Keratinocyte (primary cell): ENCODE results near the gene FNDC3B. TPM values are rescaled to one million over a fixed set of nuclear protein-coding genes. Genes with fewer than 3 reads are reported as not detected.

Experiments used
- DNase-seq: peaks from one replicate; pipeline ENCODE4 v3.0.0-alpha.2; 2011; ENCODE audit warnings: low read depth, missing footprints, low spot score
- FAIRE-seq: peaks from 2 replicates; lab custom pipeline; 2011; peaks lifted over from hg19 to GRCh38; lab: Jason Lieb, UNC
- H2AFZ ChIP-seq: 2 replicates; pipeline ENCODE4 v1.6.0; 2012; ENCODE audit warnings: low read length, control low read depth, inconsistent platforms; ENCODE audit not compliant: control insufficient read depth
- H3K27ac ChIP-seq: 2 replicates; pipeline ENCODE4 v1.5.1; 2011; ENCODE audit warnings: low read length; ENCODE audit not compliant: control insufficient read depth, insufficient read depth
- H3K27me3 ChIP-seq: 3 replicates; pipeline ENCODE4 v1.6.0; 2011; ENCODE audit warnings: low read length; ENCODE audit not compliant: control insufficient read depth, insufficient read depth; ENCODE audit errors: extremely low read depth
- H3K36me3 ChIP-seq, 2 experiments: 2 replicates in 1 of 2; 3 replicates in 1 of 2; pipeline ENCODE4 v1.5.1; 2011; ENCODE audit warnings: low read length in 2 of 2, mild to moderate bottlenecking in 1 of 2; ENCODE audit not compliant: control insufficient read depth in 2 of 2, insufficient read depth in 2 of 2; ENCODE audit errors: extremely low read depth in 1 of 2
- H3K4me1 ChIP-seq: 3 replicates; pipeline ENCODE4 v1.5.1; 2011; ENCODE audit warnings: low read length; ENCODE audit not compliant: control insufficient read depth, insufficient read depth; ENCODE audit errors: extremely low read depth
- H3K4me2 ChIP-seq: 3 replicates; pipeline ENCODE4 v1.6.0; 2011; ENCODE audit warnings: low read depth, low read length; ENCODE audit not compliant: control insufficient read depth, insufficient read depth; ENCODE audit errors: extremely low read depth
- H3K4me3 ChIP-seq, 3 experiments: fragments of 200-600 bp in 1 of 3; sonication (generic) in 1 of 3; 2 replicates in 2 of 3; 3 replicates in 1 of 3; pipeline ENCODE4 v1.5.1; 2011 to 2016; ENCODE audit warnings: low read length in 3 of 3, mild to moderate bottlenecking in 3 of 3, control low read depth in 2 of 3, inconsistent platforms in 1 of 3, low read depth in 1 of 3, mixed read lengths in 1 of 3, mixed run types in 1 of 3, moderate library complexity in 1 of 3; ENCODE audit not compliant: control insufficient read depth in 2 of 3, insufficient read depth in 2 of 3; ENCODE audit errors: extremely low read depth in 1 of 3
- H3K79me2 ChIP-seq: 2 replicates; pipeline ENCODE4 v1.6.0; 2012; ENCODE audit warnings: low read length; ENCODE audit not compliant: control insufficient read depth, insufficient read depth
- H3K9ac ChIP-seq: 3 replicates; pipeline ENCODE4 v1.6.0; 2011; ENCODE audit warnings: low read length; ENCODE audit not compliant: control insufficient read depth, insufficient read depth; ENCODE audit errors: extremely low read depth
- H3K9me1 ChIP-seq: 3 replicates; pipeline ENCODE4 v1.6.0; 2011; ENCODE audit warnings: low read length; ENCODE audit not compliant: control insufficient read depth, insufficient read depth; ENCODE audit errors: extremely low read depth
- H3K9me3 ChIP-seq: 2 replicates; pipeline ENCODE4 v1.5.1; 2012; ENCODE audit warnings: low read depth, low read length; ENCODE audit not compliant: control insufficient read depth
- H4K20me1 ChIP-seq: 3 replicates; pipeline ENCODE4 v1.6.0; 2011; ENCODE audit warnings: low read length; ENCODE audit not compliant: control insufficient read depth, insufficient read depth; ENCODE audit errors: extremely low read depth
- CTCF ChIP-seq, 3 experiments: IDR thresholded peaks in 1 of 3; conservative IDR thresholded peaks in 1 of 3; optimal IDR thresholded peaks in 1 of 3; 2 replicates in 2 of 3; 3 replicates in 1 of 3; pipeline versions ENCODE3 to v1.5.1; 2011; ENCODE audit warnings: low read length in 3 of 3, mild to moderate bottlenecking in 3 of 3, moderate library complexity in 2 of 3, control low read depth in 1 of 3, inconsistent platforms in 1 of 3; ENCODE audit not compliant: insufficient read depth in 2 of 3; ENCODE audit errors: extremely low read depth in 1 of 3
- EZH2 ChIP-seq: IDR thresholded peaks from one replicate; pipeline ENCODE4 v1.6.1; 2012; ENCODE audit warnings: inconsistent platforms, mild to moderate bottlenecking, low read length, moderate library complexity
- dilution Hi-C: fragments of 300-500 bp; cut with MboI; formaldehyde crosslinking; loops from one replicate; pipeline ENCODE4 v1.7.0; 2020; ENCODE audit warnings: low sequenced_read_pairs; ENCODE audit not compliant: extremely low pct_ligation_motif_present
- polyA plus RNA-seq, 5 experiments: library from polyadenylated mRNA; depleted of rRNA in 3 of 5; stranded (reverse) in 3 of 5; stranded (forward) in 1 of 5; unstranded in 1 of 5; fragments of >200 nt; gene quantifications; 1 replicate in 1 of 5; 2 replicates in 3 of 5; 3 replicates in 1 of 5; pipeline versions ENCODE4 v1.2.1 to v1.2.3, GENCODE V29; 2011 to 2012; ENCODE audit warnings: missing spikeins in 2 of 5, low read depth in 1 of 5, low replicate concordance in 1 of 5

The FNDC3B gene
- polyA plus RNA-seq, 1 donor (not counting 4 experiments of a cell fraction or from before 2014, with no cell fraction given), result 31.4 TPM

- FAIRE-seq (no peak), DNase-seq (no peak)
- Histone ChIP-seq H4K20me1 (no peaks in the 10 kb centered on the region), H3K36me3 (no peaks in the 10 kb centered on the region), H3K9me3 (no peaks in the 10 kb centered on the region), H3K9ac (no peak overlapping the region), H3K9me1 (no peaks in the 10 kb centered on the region), H3K27ac (no peak overlapping the region), H3K27me3 (no peaks in the 10 kb centered on the region), H3K4me2 (no peak overlapping the region), H3K4me1 (peaks cover 41% of the 10 kb centered on the region), H2AFZ (no peak overlapping the region), H3K4me3 (no peak overlapping the region), H3K79me2 (peaks cover 81% of the 10 kb centered on the region)
- dilution Hi-C loops, result no loop called here
- TF ChIP-seq EZH2 (no peak), CTCF (optimal IDR thresholded peaks at IDR 0.05 in 1 of 3, IDR thresholded peaks at IDR 0.05 in 1 of 3, conservative IDR thresholded peaks at IDR 0.05 in 1 of 3; ENCODE audit: extremely low read depth in 1 of 3, insufficient read depth in 2 of 3, low read length in 3 of 3) (no peak)
These were observed 120.0 kb downstream of the FNDC3B start for GRCh38 chr3:172159376-172159775.

GRCh38 chr3:172159962-172160538 is 120.7 kb downstream of the FNDC3B start:
- H3K9ac ChIP-seq, result no peak overlapping the region
- no peak overlapping the region for H3K4me3 ChIP-seq
- DNase-seq, result no peak
- H3K27ac ChIP-seq, result no peak overlapping the region
- H3K9me1 ChIP-seq, result no peaks in the 10 kb centered on the region
- H3K36me3 ChIP-seq, result no peaks in the 10 kb centered on the region
- no peak for FAIRE-seq
- H2AFZ ChIP-seq, result no peak overlapping the region
- H3K79me2 ChIP-seq, result peaks cover 81% of the 10 kb centered on the region
- H3K27me3 ChIP-seq, result no peaks in the 10 kb centered on the region
- peaks cover 37% of the 10 kb centered on the region for H3K4me1 ChIP-seq
- H3K9me3 ChIP-seq, result no peaks in the 10 kb centered on the region
- TF ChIP-seq CTCF (optimal IDR thresholded peaks at IDR 0.05 in 1 of 3, IDR thresholded peaks at IDR 0.05 in 1 of 3, conservative IDR thresholded peaks at IDR 0.05 in 1 of 3; ENCODE audit: extremely low read depth in 1 of 3, insufficient read depth in 2 of 3, low read length in 3 of 3), result no peak
- no peak for TF ChIP-seq EZH2
- H4K20me1 ChIP-seq, result no peaks in the 10 kb centered on the region
- dilution Hi-C loops, result no loop called here
- no peak overlapping the region for H3K4me2 ChIP-seq
